ENCODE data around the gene PITPNM3. TPM values are rescaled to one million over a fixed set of nuclear protein-coding genes. Genes with fewer than 3 reads are reported as not detected.

The PITPNM3 gene
- total and polyA plus RNA-seq, 3 experiments from 2014 or later = 0.40 to 0.50 TPM; not detected in 1

GRCh38 chr17:6457688-6458459 lies 98.5 kb downstream of the PITPNM3 start:
- no peak for DNase-seq
- Mint-ChIP-seq H3K27me3 (peaks cover 3 to 13% of the 10 kb centered on the region in 2 donors), H3K9me3 (no peaks in the 10 kb centered on the region), H3K4me1 (peaks cover 8 to 22% (median 19%) of the 10 kb centered on the region in 3 donors), H3K36me3 (no peaks in the 10 kb centered on the region), H3K4me3 (no peak overlapping the region), H3K27ac (no peak overlapping the region)
- Histone ChIP-seq H3K4me1 (ENCODE audit: insufficient read depth, low read length) (peaks cover 5% of the 10 kb centered on the region), H3K27me3 (ENCODE audit: insufficient read depth, low read length, poor library complexity, severe bottlenecking) (no peaks in the 10 kb centered on the region), H3K9me3 (ENCODE audit: low read length) (no peaks in the 10 kb centered on the region), H3K27ac (ENCODE audit: low read depth, low read length) (no peak overlapping the region), H3K4me3 (ENCODE audit: low read length) (no peak overlapping the region), H3K36me3 (ENCODE audit: insufficient read depth, low read length) (no peaks in the 10 kb centered on the region)
- ChIA-PET CTCF (interaction anchor here (0.8 kb wide), 1 partner anchor 9 kb away, joined by 4 read pairs; no protein-coding TSS in a partner anchor), POLR2A (no interaction called here)

GRCh38 chr17:6456914-6457687 lies 99.3 kb downstream of the PITPNM3 start:
- ChIA-PET POLR2A (no interaction called here), CTCF (interaction anchor here (0.7 kb wide), 1 partner anchor 872 kb away, joined by 3 read pairs; no protein-coding TSS in a partner anchor)
- Mint-ChIP-seq H3K9me3 (peaks cover 0 to under 1% (median 0%) of the 10 kb centered on the region in 5 donors), H3K4me1 (peaks cover 8 to 22% (median 19%) of the 10 kb centered on the region in 3 donors), H3K27me3 (peaks cover 3 to 16% of the 10 kb centered on the region in 2 donors), H3K4me3 (peak overlapping the region in 1 of 7 donors; percentile 83), H3K27ac (peak overlapping the region in 2 of 8 donors; percentile 53 to 78), H3K36me3 (no peaks in the 10 kb centered on the region)
- DNase-seq = no peak
- Histone ChIP-seq H3K27ac (ENCODE audit: low read depth, low read length) (no peak overlapping the region), H3K27me3 (ENCODE audit: insufficient read depth, low read length, poor library complexity, severe bottlenecking) (no peaks in the 10 kb centered on the region), H3K36me3 (ENCODE audit: insufficient read depth, low read length) (no peaks in the 10 kb centered on the region), H3K9me3 (ENCODE audit: low read length) (no peaks in the 10 kb centered on the region), H3K4me3 (ENCODE audit: low read length) (no peak overlapping the region), H3K4me1 (ENCODE audit: insufficient read depth, low read length) (peaks cover 5% of the 10 kb centered on the region)

- H3K36me3 ChIP-seq (ENCODE audit: insufficient read depth, low read length) = no peaks in the 10 kb centered on the region
- Mint-ChIP-seq H3K27ac (peak overlapping the region in 2 of 8 donors; percentile 27 to 29), H3K9me3 (peaks cover 0 to 1% (median 0%) of the 10 kb centered on the region in 5 donors), H3K27me3 (peaks cover 3 to 17% of the 10 kb centered on the region in 2 donors), H3K4me3 (peak overlapping the region in 2 of 7 donors; percentile 24 to 47), H3K36me3 (no peaks in the 10 kb centered on the region), H3K4me1 (peaks cover 8 to 22% (median 19%) of the 10 kb centered on the region in 3 donors)
- no peaks in the 10 kb centered on the region for H3K27me3 ChIP-seq (ENCODE audit: insufficient read depth, low read length, poor library complexity, severe bottlenecking)
- H3K27ac ChIP-seq (ENCODE audit: low read depth, low read length) = no peak overlapping the region
- DNase-seq = no peak
- no peak overlapping the region for H3K4me3 ChIP-seq (ENCODE audit: low read length)
- CTCF ChIA-PET = interaction anchor here (0.7 kb wide), 1 partner anchor 871 kb away, joined by 3 read pairs; no protein-coding TSS in a partner anchor
- POLR2A ChIA-PET = no interaction called here
- H3K4me1 ChIP-seq (ENCODE audit: insufficient read depth, low read length) = peaks cover 5% of the 10 kb centered on the region
- H3K9me3 ChIP-seq (ENCODE audit: low read length) = no peaks in the 10 kb centered on the region
Measured at GRCh38 chr17:6456321-6456720, 100.0 kb downstream of the PITPNM3 start.

GRCh38 chr17:6455321-6455705 lies 101.0 kb downstream of the PITPNM3 start:
- POLR2A ChIA-PET = no interaction called here
- Histone ChIP-seq H3K4me3 (ENCODE audit: low read length) (peak overlapping the region; percentile 34), H3K27ac (ENCODE audit: low read depth, low read length) (no peak overlapping the region), H3K4me1 (ENCODE audit: insufficient read depth, low read length) (peaks cover 5% of the 10 kb centered on the region), H3K36me3 (ENCODE audit: insufficient read depth, low read length) (no peaks in the 10 kb centered on the region), H3K9me3 (ENCODE audit: low read length) (no peaks in the 10 kb centered on the region), H3K27me3 (ENCODE audit: insufficient read depth, low read length, poor library complexity, severe bottlenecking) (no peaks in the 10 kb centered on the region)
- no peaks in the 10 kb centered on the region for H3K36me3 Mint-ChIP-seq
- H3K27ac Mint-ChIP-seq = peak overlapping the region in 2 of 8 donors; percentile 57 to 68
- CTCF ChIA-PET = interaction anchor here (2.4 kb wide), 1 partner anchor 18 kb away, joined by 7 read pairs; no protein-coding TSS in a partner anchor
- DNase-seq = peak in 2 of 5 donors; percentile 32 to 37
- H3K9me3 Mint-ChIP-seq = peaks cover 0 to 1% (median 0%) of the 10 kb centered on the region in 5 donors
- peaks cover 8 to 22% (median 19%) of the 10 kb centered on the region in 3 donors for H3K4me1 Mint-ChIP-seq
- peak overlapping the region in 5 of 7 donors; percentile 30 to 72 (median 57) for H3K4me3 Mint-ChIP-seq
- H3K27me3 Mint-ChIP-seq = peaks cover 3 to 17% of the 10 kb centered on the region in 2 donors

- ChIA-PET POLR2A (no interaction called here), CTCF (interaction anchor here (2.4 kb wide), 1 partner anchor 19 kb away, joined by 7 read pairs; no protein-coding TSS in a partner anchor)
- H3K9me3 ChIP-seq (ENCODE audit: low read length) = no peaks in the 10 kb centered on the region
Measured at GRCh38 chr17:6454495-6455320, 101.6 kb downstream of the PITPNM3 start.

GRCh38 chr17:6453279-6454024 lies 102.9 kb downstream of the PITPNM3 start:
- H3K4me3 Mint-ChIP-seq = peak overlapping the region in 4 of 7 donors; percentile 14 to 81 (median 34)
- peak overlapping the region in 1 of 8 donors; percentile 70 for H3K27ac Mint-ChIP-seq
- Histone ChIP-seq H3K4me1 (ENCODE audit: insufficient read depth, low read length) (peaks cover 5% of the 10 kb centered on the region), H3K36me3 (ENCODE audit: insufficient read depth, low read length) (no peaks in the 10 kb centered on the region), H3K27ac (ENCODE audit: low read depth, low read length) (no peak overlapping the region), H3K27me3 (ENCODE audit: insufficient read depth, low read length, poor library complexity, severe bottlenecking) (no peaks in the 10 kb centered on the region), H3K9me3 (ENCODE audit: low read length) (no peaks in the 10 kb centered on the region), H3K4me3 (ENCODE audit: low read length) (no peak overlapping the region)
- H3K27me3 Mint-ChIP-seq = peaks cover 3 to 17% of the 10 kb centered on the region in 2 donors
- H3K36me3 Mint-ChIP-seq = no peaks in the 10 kb centered on the region
- peaks cover 8 to 22% (median 19%) of the 10 kb centered on the region in 3 donors for H3K4me1 Mint-ChIP-seq
- peaks cover 0 to 1% (median 0%) of the 10 kb centered on the region in 5 donors for H3K9me3 Mint-ChIP-seq
- ChIA-PET POLR2A (no interaction called here), CTCF (interaction anchor here (2.4 kb wide), 1 partner anchor 20 kb away, joined by 7 read pairs; no protein-coding TSS in a partner anchor)
- DNase-seq = no peak

More at GRCh38 chr17:6454495-6455320, 101.6 kb downstream of the PITPNM3 start:
- peaks cover 0 to 1% (median 0%) of the 10 kb centered on the region in 5 donors for H3K9me3 Mint-ChIP-seq
- H3K27me3 Mint-ChIP-seq = peaks cover 3 to 17% of the 10 kb centered on the region in 2 donors
- peak overlapping the region in 2 of 8 donors; percentile 42 to 86 for H3K27ac Mint-ChIP-seq
- Histone ChIP-seq H3K4me3 (ENCODE audit: low read length) (peak overlapping the region; percentile 34), H3K27ac (ENCODE audit: low read depth, low read length) (no peak overlapping the region), H3K36me3 (ENCODE audit: insufficient read depth, low read length) (no peaks in the 10 kb centered on the region), H3K27me3 (ENCODE audit: insufficient read depth, low read length, poor library complexity, severe bottlenecking) (no peaks in the 10 kb centered on the region), H3K4me1 (ENCODE audit: insufficient read depth, low read length) (peaks cover 5% of the 10 kb centered on the region)
- H3K36me3 Mint-ChIP-seq = no peaks in the 10 kb centered on the region
- DNase-seq = no peak
- H3K4me3 Mint-ChIP-seq = peak overlapping the region in 6 of 7 donors; percentile 8 to 74 (median 36)
- H3K4me1 Mint-ChIP-seq = peaks cover 8 to 22% (median 19%) of the 10 kb centered on the region in 3 donors
